Kidney epithelial cell (primary cell): ENCODE results near the gene COL16A1. TPM values are rescaled to one million over a fixed set of nuclear protein-coding genes. Genes with fewer than 3 reads are reported as not detected.

Source experiments
- DNase-seq: peaks from one replicate; pipeline ENCODE4 v3.0.0-alpha.2; 2010; ENCODE audit warnings: low read depth
- H3K27me3 ChIP-seq: 2 replicates; pipeline ENCODE4 v1.6.0; 2011; ENCODE audit warnings: low read length; ENCODE audit not compliant: control insufficient read depth, insufficient read depth
- H3K36me3 ChIP-seq: 2 replicates; pipeline ENCODE4 v1.5.1; 2011; ENCODE audit warnings: low read length; ENCODE audit not compliant: control insufficient read depth, insufficient read depth
- H3K4me3 ChIP-seq: 2 replicates; pipeline ENCODE4 v1.5.1; 2011; ENCODE audit warnings: low read depth, mild to moderate bottlenecking, control low read depth, low read length
- total RNA-seq: library from RNA; depleted of rRNA; stranded (reverse); fragments of >200 nt; gene quantifications from 2 replicates; pipeline ENCODE4 v1.2.3, GENCODE V29; 2015
- TF ChIP-seq, protein P1 (sequence below): IDR thresholded peaks from 2 replicates; pipeline ENCODE4 v1.5.1; 2011; ENCODE audit warnings: mild to moderate bottlenecking, moderate library complexity, low read length, control low read depth, inconsistent platforms; ENCODE audit not compliant: insufficient read depth, poor library complexity, severe bottlenecking

COL16A1 gene
- total RNA-seq, 1 donor from 2014 or later, result 9.2 TPM

DNA sequence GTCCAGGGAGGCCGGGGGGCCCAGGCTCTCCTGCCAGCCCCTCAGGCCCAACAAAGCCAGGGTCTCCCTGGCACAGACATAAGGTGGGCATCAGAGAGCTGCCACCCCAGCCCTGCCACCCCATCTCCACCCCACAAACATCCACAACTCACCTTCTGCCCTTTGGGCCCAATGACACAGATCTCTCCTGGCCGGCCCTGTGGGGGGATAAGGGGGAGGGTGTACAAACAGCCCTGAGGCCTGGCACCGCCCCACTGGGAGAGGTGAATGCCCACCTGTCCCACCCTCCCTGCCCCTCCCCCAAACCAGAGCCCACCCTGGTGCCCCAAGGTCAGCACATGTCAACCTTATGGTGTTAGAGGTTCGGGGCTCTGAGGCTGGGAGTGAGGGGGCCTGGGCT is 12.4 kb downstream of the COL16A1 start:
- DNase-seq, result no peak
- TF ChIP-seq, protein P1, sequence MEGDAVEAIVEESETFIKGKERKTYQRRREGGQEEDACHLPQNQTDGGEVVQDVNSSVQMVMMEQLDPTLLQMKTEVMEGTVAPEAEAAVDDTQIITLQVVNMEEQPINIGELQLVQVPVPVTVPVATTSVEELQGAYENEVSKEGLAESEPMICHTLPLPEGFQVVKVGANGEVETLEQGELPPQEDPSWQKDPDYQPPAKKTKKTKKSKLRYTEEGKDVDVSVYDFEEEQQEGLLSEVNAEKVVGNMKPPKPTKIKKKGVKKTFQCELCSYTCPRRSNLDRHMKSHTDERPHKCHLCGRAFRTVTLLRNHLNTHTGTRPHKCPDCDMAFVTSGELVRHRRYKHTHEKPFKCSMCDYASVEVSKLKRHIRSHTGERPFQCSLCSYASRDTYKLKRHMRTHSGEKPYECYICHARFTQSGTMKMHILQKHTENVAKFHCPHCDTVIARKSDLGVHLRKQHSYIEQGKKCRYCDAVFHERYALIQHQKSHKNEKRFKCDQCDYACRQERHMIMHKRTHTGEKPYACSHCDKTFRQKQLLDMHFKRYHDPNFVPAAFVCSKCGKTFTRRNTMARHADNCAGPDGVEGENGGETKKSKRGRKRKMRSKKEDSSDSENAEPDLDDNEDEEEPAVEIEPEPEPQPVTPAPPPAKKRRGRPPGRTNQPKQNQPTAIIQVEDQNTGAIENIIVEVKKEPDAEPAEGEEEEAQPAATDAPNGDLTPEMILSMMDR, result no peak
- no peaks in the 10 kb centered on the region for H3K36me3 ChIP-seq
- H3K4me3 ChIP-seq, result no peak overlapping the region
- no peaks in the 10 kb centered on the region for H3K27me3 ChIP-seq

DNA sequence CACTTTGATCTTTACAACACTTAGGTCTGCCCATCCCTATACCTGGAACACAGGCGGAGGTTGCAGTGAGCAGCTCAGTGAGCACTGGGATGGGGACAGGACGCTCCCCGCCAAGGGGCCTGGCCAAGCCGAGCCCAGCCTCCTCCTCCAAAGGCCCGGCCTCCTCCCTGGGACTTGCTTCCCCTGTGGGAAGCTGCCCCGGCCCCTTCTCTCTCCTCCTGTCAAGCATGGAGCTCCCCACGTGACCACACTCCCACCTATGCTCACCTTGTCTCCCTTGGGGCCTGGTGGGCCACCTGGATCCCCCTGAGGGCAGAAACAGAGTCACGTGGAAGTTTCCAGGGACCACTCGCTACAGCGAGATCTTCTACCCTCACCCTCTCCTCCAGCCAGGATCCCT is 12.9 kb downstream of the COL16A1 start:
- TF ChIP-seq, protein P1, result no peak
- H3K4me3 ChIP-seq, result no peak overlapping the region
- H3K27me3 ChIP-seq, result no peaks in the 10 kb centered on the region
- H3K36me3 ChIP-seq, result no peaks in the 10 kb centered on the region
- no peak for DNase-seq

DNA sequence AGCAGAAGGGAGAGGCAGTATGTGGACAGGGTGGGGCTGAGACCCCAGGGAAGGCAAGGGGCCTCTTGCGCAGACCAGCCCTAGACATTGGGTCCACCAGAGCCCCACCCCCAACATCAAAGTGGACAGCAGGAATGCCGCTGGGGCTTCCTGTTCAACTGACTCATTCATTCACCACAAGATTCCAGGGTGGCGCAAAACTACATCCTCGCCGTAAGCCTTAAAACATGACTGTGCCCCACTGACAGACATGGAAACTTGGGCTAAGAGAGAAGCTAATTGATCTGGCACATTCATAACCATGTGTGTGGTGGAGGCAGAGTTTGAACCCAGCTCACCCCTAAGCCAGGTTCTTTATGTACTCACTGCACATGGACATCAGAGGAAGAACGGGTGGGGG is 14.0 kb downstream of the COL16A1 start:
- H3K36me3 ChIP-seq, result no peaks in the 10 kb centered on the region
- no peaks in the 10 kb centered on the region for H3K27me3 ChIP-seq
- TF ChIP-seq, protein P1, result no peak
- no peak overlapping the region for H3K4me3 ChIP-seq
- peak; percentile 91 for DNase-seq

DNA sequence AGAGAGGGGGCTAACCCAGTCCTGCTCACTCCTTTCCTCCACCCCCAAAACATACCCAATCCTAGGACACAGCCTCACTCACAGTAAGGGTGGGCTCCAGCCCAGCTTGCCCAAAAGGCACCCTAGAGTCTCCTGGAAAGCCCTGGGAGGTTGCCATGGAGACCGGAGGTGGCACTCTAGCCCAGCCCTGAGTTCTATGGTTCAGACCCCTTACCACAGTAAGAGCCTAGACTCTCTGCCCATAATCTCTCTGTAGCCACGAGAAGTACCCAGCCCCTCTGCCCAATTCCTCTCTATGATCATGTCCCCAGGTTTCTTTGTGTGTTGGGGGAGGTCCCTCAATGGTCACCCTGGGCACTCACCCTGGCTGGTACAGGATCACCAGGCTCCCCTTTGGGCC is 14.4 kb downstream of the COL16A1 start:
- H3K27me3 ChIP-seq, result no peaks in the 10 kb centered on the region
- H3K36me3 ChIP-seq, result no peaks in the 10 kb centered on the region
- DNase-seq, result no peak
- TF ChIP-seq, protein P1, result no peak
- H3K4me3 ChIP-seq, result no peak overlapping the region

DNA sequence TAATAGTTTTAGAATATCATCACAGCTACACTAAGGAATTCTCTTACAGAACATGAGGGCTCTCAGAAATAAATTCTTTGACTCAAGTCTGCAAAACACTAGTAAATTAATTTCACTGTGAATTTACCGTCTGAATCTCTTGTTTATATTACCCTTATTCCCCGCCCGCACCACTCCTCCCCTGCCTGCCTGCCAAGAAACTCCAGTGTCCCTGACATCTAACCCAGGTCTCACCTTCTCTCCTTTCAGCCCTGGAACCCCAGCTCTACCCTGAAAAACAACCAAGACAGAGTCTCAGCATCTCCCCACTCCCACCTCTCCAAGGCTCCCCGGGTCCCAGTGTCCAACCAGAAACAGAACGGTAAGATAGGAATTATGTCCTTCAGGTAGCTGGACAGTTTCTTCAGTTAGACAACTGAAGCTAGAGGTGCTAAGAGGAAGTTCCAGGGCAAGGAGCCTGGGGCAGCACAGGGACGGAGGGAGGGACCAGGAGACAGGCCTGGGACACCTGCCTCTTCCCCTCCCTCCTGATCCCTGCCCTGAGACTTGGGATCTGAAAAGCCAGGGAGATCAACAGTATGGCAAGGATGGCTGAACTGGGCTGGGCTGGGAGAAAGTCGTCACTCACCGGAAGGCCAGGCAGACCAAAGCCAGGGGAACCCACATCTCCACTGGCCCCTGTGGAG is 15.4 kb downstream of the COL16A1 start:
- TF ChIP-seq, protein P1, result no peak
- Histone ChIP-seq H3K36me3 (no peaks in the 10 kb centered on the region), H3K27me3 (no peaks in the 10 kb centered on the region), H3K4me3 (no peak overlapping the region)
- no peak for DNase-seq

DNA sequence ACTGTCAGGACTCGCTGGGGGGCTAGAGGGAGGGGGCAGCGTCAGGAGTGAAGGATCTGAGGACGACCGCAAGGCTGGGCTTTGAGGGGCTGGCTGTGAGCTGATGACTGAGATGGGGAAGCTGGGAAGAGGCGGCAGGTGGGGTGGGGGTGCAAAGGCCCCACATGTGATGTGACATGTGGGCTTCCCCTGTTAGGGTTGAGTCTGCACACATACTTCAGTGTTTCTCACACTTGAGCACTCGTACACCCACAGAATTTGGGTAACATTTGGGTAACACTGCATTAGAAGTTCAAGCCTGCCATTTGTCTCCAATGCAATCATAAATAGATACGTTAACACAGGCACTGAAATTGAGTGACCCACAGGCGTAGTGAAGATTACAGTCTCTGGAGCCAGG is 16.2 kb downstream of the COL16A1 start:
- TF ChIP-seq, protein P1, result no peak
- H3K27me3 ChIP-seq, result no peaks in the 10 kb centered on the region
- DNase-seq, result no peak
- H3K4me3 ChIP-seq, result no peak overlapping the region
- H3K36me3 ChIP-seq, result no peaks in the 10 kb centered on the region
